HepG2 (cell line): Measurements from ENCODE around the gene SH2D3C. TPM values are rescaled to one million over a fixed set of nuclear protein-coding genes. Genes with fewer than 3 reads are reported as not detected.

Experiments used
- ATAC-seq: fragments of 200-7000 bp; cut with Tn5 transposase; 3 replicates; pipeline ENCODE4 v1.9.1; 2020; ENCODE audit warnings: mild to moderate bottlenecking, moderate library complexity
- BruUV-seq: library from RNA; stranded (reverse); fragments of 400-500 nt; replicated peaks from 2 replicates; lab custom pipeline; 2021; lab: Mats Ljungman, UMichigan
- CTCF ChIA-PET: fragments of 300-600 bp; formaldehyde crosslinking; extraction: SDS; loops from one replicate; lab custom pipeline; 2021; ENCODE audit warnings: low total read pairs, inconsistent platforms, low intra/inter-chr PET ratio; lab: Yijun Ruan, JAX
- POLR2A ChIA-PET: fragments of 350-600 bp; sonication (Branson Sonifier 250); formaldehyde crosslinking; loops from one replicate; lab custom pipeline; 2020; ENCODE audit warnings: antibody characterized with exemption, inconsistent platforms; lab: Yijun Ruan, JAX
- DNase-seq: peaks from one replicate; pipeline ENCODE4 v3.0.0-alpha.2; 2015; ENCODE audit warnings: low spot score
- FAIRE-seq: peaks from 3 replicates; lab custom pipeline; 2011; peaks lifted over from hg19 to GRCh38; lab: Jason Lieb, UNC
- H2AFZ ChIP-seq: one replicate; pipeline ENCODE4 v1.6.1; 2011; ENCODE audit warnings: low read length, inconsistent platforms
- H3K27ac ChIP-seq: fragments of 300-600 bp; 3 replicates; pipeline ENCODE4 v1.8.0; 2011; ENCODE audit warnings: mixed run types, mild to moderate bottlenecking, mixed read lengths, low read length, inconsistent platforms; ENCODE audit not compliant: insufficient read depth; ENCODE audit errors: extremely low read length
- H3K27me3 ChIP-seq, 2 experiments: fragments of 200-600 bp in 1 of 2; 2 replicates in 1 of 2; 3 replicates in 1 of 2; pipeline versions ENCODE4 v1.6.0 to v1.8.0; 2011; ENCODE audit warnings: low read length in 2 of 2, mild to moderate bottlenecking in 2 of 2, moderate library complexity in 2 of 2, inconsistent platforms in 1 of 2; ENCODE audit not compliant: insufficient read depth in 2 of 2, control insufficient read depth in 1 of 2
- H3K36me3 ChIP-seq, 2 experiments: fragments of 200-600 bp in 1 of 2; replicated peaks in 1 of 2; 2 replicates in 1 of 2; 3 replicates in 1 of 2; pipeline versions ENCODE4 v1.5.1 to v1.8.0; 2011; ENCODE audit warnings: low read length in 2 of 2, inconsistent platforms in 1 of 2; ENCODE audit not compliant: insufficient read depth in 2 of 2, control insufficient read depth in 1 of 2
- H3K4me1 ChIP-seq: 2 replicates; pipeline ENCODE4 v1.5.1; 2012; ENCODE audit warnings: low read length, inconsistent platforms; ENCODE audit not compliant: insufficient read depth
- H3K4me2 ChIP-seq: 2 replicates; pipeline ENCODE4 v1.6.0; 2011; ENCODE audit warnings: low read depth, low read length, inconsistent platforms
- H3K4me3 ChIP-seq, 3 experiments: fragments of 200-600 bp in 1 of 3; sonication (generic), shearing (Covaris generic) in 1 of 3; replicated peaks in 1 of 3; 2 replicates each; pipeline ENCODE4 v1.5.1; 2011 to 2016; ENCODE audit warnings: low read length in 3 of 3, inconsistent platforms in 2 of 3, low read depth in 2 of 3, mild to moderate bottlenecking in 2 of 3, control low read depth in 1 of 3, mixed read lengths in 1 of 3; ENCODE audit not compliant: insufficient read depth in 1 of 3
- H3K79me2 ChIP-seq: one replicate; pipeline ENCODE4 v1.6.1; 2011; ENCODE audit warnings: low read length, inconsistent platforms; ENCODE audit not compliant: insufficient read depth
- H3K9ac ChIP-seq: 2 replicates; pipeline ENCODE4 v1.6.0; 2011; ENCODE audit warnings: mild to moderate bottlenecking, low read depth, low read length, inconsistent platforms; ENCODE audit not compliant: insufficient read depth
- H3K9me3 ChIP-seq: 2 replicates; pipeline ENCODE4 v1.5.1; 2012; ENCODE audit warnings: mild to moderate bottlenecking, low read length
- H4K20me1 ChIP-seq: 2 replicates; pipeline ENCODE4 v1.6.0; 2011; ENCODE audit warnings: inconsistent platforms, mild to moderate bottlenecking, low read length, moderate library complexity; ENCODE audit not compliant: insufficient read depth
- CEBPB ChIP-seq: IDR thresholded peaks from 2 replicates; pipeline ENCODE4 v1.6.1; 2011; ENCODE audit warnings: low read depth, low read length, improper control_type of control experiment, borderline replicate concordance
- FOSL2 ChIP-seq: sonication (generic); formaldehyde crosslinking; IDR thresholded peaks from 2 replicates; pipeline ENCODE4 v1.4.0; 2020; ENCODE audit warnings: missing genetic modification reagents
- FOXO1 ChIP-seq: sonication (generic); formaldehyde crosslinking; IDR thresholded peaks from 2 replicates; pipeline ENCODE4 v1.4.0; 2020; ENCODE audit warnings: missing genetic modification reagents
- MTA1 ChIP-seq: sonication (generic); formaldehyde crosslinking; IDR thresholded peaks from 2 replicates; pipeline ENCODE4 v1.4.0; 2020; ENCODE audit warnings: missing genetic modification reagents, mild to moderate bottlenecking, borderline replicate concordance
- POLR2A ChIP-seq, 2 experiments: IDR thresholded peaks; 2 replicates each; pipeline ENCODE4 v1.6.1; 2011; ENCODE audit warnings: low read depth in 2 of 2, low read length in 2 of 2, mild to moderate bottlenecking in 1 of 2, moderate library complexity in 1 of 2; ENCODE audit not compliant: insufficient read depth in 1 of 2
- SUZ12 ChIP-seq: fragments of 150-350 bp; IDR thresholded peaks from 2 replicates; pipeline ENCODE4 v1.6.1; 2014; ENCODE audit warnings: low read depth, low read length
- TBP ChIP-seq: sonication (generic); formaldehyde crosslinking; IDR thresholded peaks from 2 replicates; pipeline ENCODE4 v1.5.0; 2020; ENCODE audit warnings: missing genetic modification reagents
- YEATS4 ChIP-seq: sonication (generic); formaldehyde crosslinking; IDR thresholded peaks from 2 replicates; pipeline ENCODE4 v1.4.0; 2020; ENCODE audit warnings: missing genetic modification reagents, borderline replicate concordance
- ZNF432 ChIP-seq: sonication (generic); formaldehyde crosslinking; IDR thresholded peaks from 2 replicates; pipeline ENCODE4 v1.5.0; 2020; ENCODE audit warnings: missing genetic modification reagents, mild to moderate bottlenecking, borderline replicate concordance
- ZNF720 ChIP-seq: sonication (generic); formaldehyde crosslinking; IDR thresholded peaks from 2 replicates; pipeline ENCODE4 v1.4.0; 2020; ENCODE audit warnings: missing genetic modification reagents
- WGBS: methylation state at CpG from one replicate; pipeline ENCODE4 v1.1.6; 2017; ENCODE audit warnings: low lambda C conversion rate; 5-methylcytosine and 5-hydroxymethylcytosine counted together
- in situ Hi-C: cut with HindIII; loops from 2 replicates; pipeline ENCODE4 v1.10.0; 2017; ENCODE audit warnings: low pct_unique_long_range_greater_than_20kb; ENCODE audit not compliant: extremely low pct_ligation_motif_present
- intact Hi-C: fragments of 100-400 bp; cut with micrococcal nuclease; formaldehyde crosslinking; loops from one replicate; pipeline ENCODE4 v1.10.0; 2022; ENCODE audit not compliant: unreplicated experiment
- polyA plus RNA-seq, 8 experiments: library from polyadenylated mRNA; depleted of rRNA in 3 of 8; stranded (reverse) in 7 of 8; unstranded in 1 of 8; fragments of >200 nt; fragmentation: Illumina TruSeq in 4 of 8; extraction: Trizol in 4 of 8; gene quantifications; 2 replicates each; pipeline versions ENCODE4 v1.2.1 to v1.2.3, GENCODE V29; 2011 to 2016; ENCODE audit warnings: low read depth in 4 of 8, missing spikeins in 1 of 8, mixed read lengths in 1 of 8; ENCODE audit not compliant: insufficient read depth in 1 of 8
- total RNA-seq, 5 experiments: library from RNA; depleted of rRNA; stranded (reverse); fragments of >200 nt; fragmentation: Illumina TruSeq; extraction: Trizol; gene quantifications; 2 replicates each; pipeline ENCODE4 v1.2.3, GENCODE V29; 2016; ENCODE audit warnings: low read depth in 1 of 5
- TF ChIP-seq, protein P1 (sequence below): sonication (generic); formaldehyde crosslinking; IDR thresholded peaks from 2 replicates; pipeline ENCODE4 v1.5.0; 2020; ENCODE audit warnings: missing genetic modification reagents
- TF ChIP-seq, protein P2 (sequence below): sonication (generic); formaldehyde crosslinking; IDR thresholded peaks from 2 replicates; pipeline ENCODE4 v1.4.0; 2020; ENCODE audit warnings: missing genetic modification reagents, borderline replicate concordance

Gene SH2D3C
- total and polyA plus RNA-seq, 2 of the 13 experiments (the other 11 are each of a cell fraction or from before 2014, with no cell fraction given), result not detected

DNA sequence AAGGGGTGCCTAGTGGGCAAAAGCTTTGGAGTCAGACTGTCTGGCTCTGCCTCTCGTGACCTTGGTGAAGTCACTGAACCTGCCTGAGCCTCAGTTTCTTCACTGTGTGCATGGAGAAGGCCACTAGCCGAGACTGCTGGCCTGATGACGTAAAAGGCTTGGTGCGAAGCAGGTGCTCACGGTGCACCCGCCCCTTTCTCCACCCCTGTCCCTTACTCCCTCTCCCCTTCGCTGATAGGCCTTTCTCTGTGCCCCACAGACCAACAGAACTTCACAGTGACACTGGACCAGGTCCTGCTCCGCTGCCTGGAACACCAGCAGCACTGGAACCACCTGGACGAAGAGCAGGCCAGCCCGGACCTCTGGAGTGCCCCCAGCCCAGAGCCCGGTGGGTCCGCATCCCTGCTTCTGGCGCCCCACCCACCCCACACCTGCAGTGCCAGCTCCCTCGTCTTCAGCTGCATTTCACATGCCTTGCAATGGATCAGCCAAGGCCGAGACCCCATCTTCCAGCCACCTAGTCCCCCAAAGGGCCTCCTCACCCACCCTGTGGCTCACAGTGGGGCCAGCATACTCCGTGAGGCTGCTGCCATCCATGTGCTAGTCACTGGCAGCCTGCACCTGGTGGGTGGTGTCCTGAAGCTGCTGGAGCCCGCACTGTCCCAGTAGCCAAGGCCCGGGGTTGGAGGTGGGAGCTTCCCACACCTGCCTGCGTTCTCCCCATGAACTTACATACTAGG, 34.6 kb upstream of the SH2D3C start:
- 0 out of 2 replicates have a peak overlapping the region, but pooled peaks have one; percentile 22 for H3K9ac ChIP-seq
- H3K4me2 ChIP-seq, result no peak overlapping the region
- BruUV-seq, result no TSS peak
- no peaks in the 10 kb centered on the region for H3K79me2 ChIP-seq
- no peak overlapping the region for H3K4me3 ChIP-seq
- intact Hi-C loops (no loop called here), in situ Hi-C loops (no loop called here)
- ChIA-PET POLR2A (interaction anchor here (0.7 kb wide), 1 partner anchor 12 kb away, joined by 3 read pairs; no protein-coding TSS in a partner anchor), CTCF (no interaction called here)
- H3K27me3 ChIP-seq, result no peaks in the 10 kb centered on the region
- H3K4me1 ChIP-seq, result peaks cover 22% of the 10 kb centered on the region
- no peak overlapping the region for H2AFZ ChIP-seq
- H3K27ac ChIP-seq, result peak overlapping the region; percentile 38
- no peaks in the 10 kb centered on the region for H4K20me1 ChIP-seq
- ATAC-seq, result no peak
- H3K9me3 ChIP-seq, result no peaks in the 10 kb centered on the region
- no peak for DNase-seq
- TF ChIP-seq POLR2A (IDR thresholded peaks at IDR 0.05; ENCODE audit: insufficient read depth in 1 of 2, low read depth in 2 of 2, low read length in 2 of 2), result 0 out of 4 replicates have a peak, but pooled peaks of 1 of the 2 experiments have one; percentile 15
- no peak for TF ChIP-seq ZNF720 (CRISPR knock-in tag)
- TF ChIP-seq, all 625 proteins: peak for 1
- no peak for FAIRE-seq
- WGBS, result 96% methylated on average over 11 of the region's 19 CpGs
- peaks cover 12 to 37% of the 10 kb centered on the region in 2 experiments; a peak in 4 of 5 replicates for H3K36me3 ChIP-seq

DNA sequence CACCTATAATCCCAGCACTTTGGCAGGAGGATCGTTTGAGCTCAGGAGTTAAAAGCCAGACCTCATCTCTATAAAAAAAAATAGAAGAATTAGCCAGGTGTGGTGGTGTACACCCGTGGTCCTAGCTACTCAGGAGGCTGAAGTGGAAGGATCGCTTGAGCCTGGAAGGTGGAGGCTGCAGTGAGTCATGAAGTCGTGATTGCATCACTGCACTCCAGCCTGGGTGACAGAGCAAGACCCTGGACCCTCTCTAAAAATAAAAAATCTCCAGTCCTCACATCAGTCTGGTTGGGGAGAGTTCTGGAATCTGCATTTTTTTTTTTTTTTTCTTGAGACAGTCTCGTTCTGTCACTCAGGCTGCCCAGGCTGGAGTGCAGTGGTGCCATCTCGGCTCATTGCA, 33.5 kb upstream of the SH2D3C start:
- intact Hi-C loops, result no loop called here
- in situ Hi-C loops, result no loop called here
- Histone ChIP-seq H4K20me1 (no peaks in the 10 kb centered on the region), H3K27me3 (no peaks in the 10 kb centered on the region), H3K36me3 (peaks cover 14 to 46% of the 10 kb centered on the region in 2 experiments; a peak in 4 of 5 replicates), H3K9me3 (no peaks in the 10 kb centered on the region), H3K4me3 (no peak overlapping the region), H3K79me2 (no peaks in the 10 kb centered on the region), H3K9ac (no peak overlapping the region), H3K4me1 (peaks cover 22% of the 10 kb centered on the region), H2AFZ (no peak overlapping the region), H3K27ac (no peak overlapping the region), H3K4me2 (no peak overlapping the region)
- ChIA-PET CTCF (no interaction called here), POLR2A (interaction anchor here (0.6 kb wide), 1 partner anchor 91 kb away, joined by 4 read pairs; no protein-coding TSS in a partner anchor)
- no peak for ATAC-seq
- WGBS, result 91% methylated on average over 6 of the region's 6 CpGs
- DNase-seq, result no peak
- no TSS peak for BruUV-seq
- no peak for FAIRE-seq
- TF ChIP-seq YEATS4, result no peak
- no peak for TF ChIP-seq ZNF432 (CRISPR knock-in tag)
- TF ChIP-seq, protein P1, sequence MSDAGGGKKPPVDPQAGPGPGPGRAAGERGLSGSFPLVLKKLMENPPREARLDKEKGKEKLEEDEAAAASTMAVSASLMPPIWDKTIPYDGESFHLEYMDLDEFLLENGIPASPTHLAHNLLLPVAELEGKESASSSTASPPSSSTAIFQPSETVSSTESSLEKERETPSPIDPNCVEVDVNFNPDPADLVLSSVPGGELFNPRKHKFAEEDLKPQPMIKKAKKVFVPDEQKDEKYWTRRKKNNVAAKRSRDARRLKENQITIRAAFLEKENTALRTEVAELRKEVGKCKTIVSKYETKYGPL (CRISPR knock-in tag), result no peak
- TF ChIP-seq, protein P2, sequence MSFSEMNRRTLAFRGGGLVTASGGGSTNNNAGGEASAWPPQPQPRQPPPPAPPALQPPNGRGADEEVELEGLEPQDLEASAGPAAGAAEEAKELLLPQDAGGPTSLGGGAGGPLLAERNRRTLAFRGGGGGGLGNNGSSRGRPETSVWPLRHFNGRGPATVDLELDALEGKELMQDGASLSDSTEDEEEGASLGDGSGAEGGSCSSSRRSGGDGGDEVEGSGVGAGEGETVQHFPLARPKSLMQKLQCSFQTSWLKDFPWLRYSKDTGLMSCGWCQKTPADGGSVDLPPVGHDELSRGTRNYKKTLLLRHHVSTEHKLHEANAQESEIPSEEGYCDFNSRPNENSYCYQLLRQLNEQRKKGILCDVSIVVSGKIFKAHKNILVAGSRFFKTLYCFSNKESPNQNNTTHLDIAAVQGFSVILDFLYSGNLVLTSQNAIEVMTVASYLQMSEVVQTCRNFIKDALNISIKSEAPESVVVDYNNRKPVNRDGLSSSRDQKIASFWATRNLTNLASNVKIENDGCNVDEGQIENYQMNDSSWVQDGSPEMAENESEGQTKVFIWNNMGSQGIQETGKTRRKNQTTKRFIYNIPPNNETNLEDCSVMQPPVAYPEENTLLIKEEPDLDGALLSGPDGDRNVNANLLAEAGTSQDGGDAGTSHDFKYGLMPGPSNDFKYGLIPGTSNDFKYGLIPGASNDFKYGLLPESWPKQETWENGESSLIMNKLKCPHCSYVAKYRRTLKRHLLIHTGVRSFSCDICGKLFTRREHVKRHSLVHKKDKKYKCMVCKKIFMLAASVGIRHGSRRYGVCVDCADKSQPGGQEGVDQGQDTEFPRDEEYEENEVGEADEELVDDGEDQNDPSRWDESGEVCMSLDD, result no peak
- peak; percentile 46; the same call in 1 of the 2 replicates for TF ChIP-seq FOSL2 (CRISPR knock-in tag)
- TF ChIP-seq SUZ12, result no peak
- peak; percentile 36; the same call in 1 of the 2 replicates for TF ChIP-seq CEBPB
- TF ChIP-seq FOXO1 (CRISPR knock-in tag), result no peak
- TF ChIP-seq MTA1, result no peak
- TF ChIP-seq TBP (CRISPR knock-in tag), result no peak
